Measurements from ENCODE around the gene POC1A. TPM values are rescaled to one million over a fixed set of nuclear protein-coding genes. Genes with fewer than 3 reads are reported as not detected.

The POC1A gene
- total RNA-seq, 2 donors from 2014 or later: 2.5 to 5.3 TPM

- intact Hi-C loops (cut with DNase I): loop anchor here (5.0 kb wide), 1 partner anchor 51 kb away; no protein-coding TSS in a partner anchor
- H3K27ac ChIP-seq: no peak overlapping the region
- H3K4me1 ChIP-seq (replicated peaks): no peaks in the 10 kb centered on the region
- no peaks in the 10 kb centered on the region for H3K27me3 ChIP-seq (replicated peaks; ENCODE audit: insufficient read depth)
- H3K36me3 ChIP-seq: no peaks in the 10 kb centered on the region
- WGBS: 68% methylated on average over 22 of the region's 22 CpGs
- no peak for DNase-seq (ENCODE audit: low spot score)
- no peak overlapping the region for H3K4me3 ChIP-seq
- no peaks in the 10 kb centered on the region for H3K9me3 ChIP-seq
- TF ChIP-seq POLR2A (IDR thresholded peaks at IDR 0.05) (no peak), POLR2AphosphoS5 (IDR thresholded peaks at IDR 0.05) (no peak), CTCF (IDR thresholded peaks at IDR 0.05) (no peak)
These were observed 83.2 kb downstream of the POC1A start for GRCh38 chr3:52070724-52071621.

GRCh38 chr3:52069855-52070254 lies 84.4 kb downstream of the POC1A start:
- Histone ChIP-seq H3K4me1 (replicated peaks) (no peaks in the 10 kb centered on the region), H3K9me3 (no peaks in the 10 kb centered on the region), H3K4me3 (no peak overlapping the region), H3K27me3 (replicated peaks; ENCODE audit: insufficient read depth) (no peaks in the 10 kb centered on the region), H3K36me3 (no peaks in the 10 kb centered on the region), H3K27ac (no peak overlapping the region)
- DNase-seq (ENCODE audit: low spot score): no peak
- TF ChIP-seq POLR2AphosphoS5 (IDR thresholded peaks at IDR 0.05): no peak
- TF ChIP-seq POLR2A (IDR thresholded peaks at IDR 0.05): no peak
- no peak for TF ChIP-seq CTCF (IDR thresholded peaks at IDR 0.05)
- 91% methylated on average over 4 of the region's 4 CpGs for WGBS
- intact Hi-C loops (cut with DNase I): loop anchor here (5.0 kb wide), 1 partner anchor 52 kb away; no protein-coding TSS in a partner anchor

- H3K4me1 ChIP-seq (replicated peaks): no peaks in the 10 kb centered on the region
- TF ChIP-seq POLR2AphosphoS5 (IDR thresholded peaks at IDR 0.05): no peak
- TF ChIP-seq CTCF (IDR thresholded peaks at IDR 0.05): no peak
- TF ChIP-seq POLR2A (IDR thresholded peaks at IDR 0.05): no peak
These were observed 85.1 kb downstream of the POC1A start for GRCh38 chr3:52069135-52069534.

GRCh38 chr3:52068730-52069129 lies 85.5 kb downstream of the POC1A start:
- intact Hi-C loops (cut with DNase I): no loop called here
- Histone ChIP-seq H3K27me3 (replicated peaks; ENCODE audit: insufficient read depth) (no peaks in the 10 kb centered on the region), H3K4me3 (no peak overlapping the region), H3K4me1 (replicated peaks) (no peaks in the 10 kb centered on the region), H3K9me3 (no peaks in the 10 kb centered on the region), H3K36me3 (no peaks in the 10 kb centered on the region), H3K27ac (no peak overlapping the region)
- 70% methylated on average over 12 of the region's 12 CpGs for WGBS
- TF ChIP-seq POLR2AphosphoS5 (IDR thresholded peaks at IDR 0.05) (no peak), CTCF (IDR thresholded peaks at IDR 0.05) (no peak)
- no peak for DNase-seq (ENCODE audit: low spot score)

More at GRCh38 chr3:52069135-52069534, 85.1 kb downstream of the POC1A start:
- no peaks in the 10 kb centered on the region for H3K36me3 ChIP-seq
- intact Hi-C loops (cut with DNase I): no loop called here
- DNase-seq (ENCODE audit: low spot score): no peak
- H3K9me3 ChIP-seq: no peaks in the 10 kb centered on the region
- no peaks in the 10 kb centered on the region for H3K27me3 ChIP-seq (replicated peaks; ENCODE audit: insufficient read depth)
- H3K4me3 ChIP-seq: no peak overlapping the region
- WGBS: 97% methylated on average over 5 of the region's 5 CpGs
- no peak overlapping the region for H3K27ac ChIP-seq
